ENCODE results near the gene FRMPD4. TPM values are rescaled to one million over a fixed set of nuclear protein-coding genes. Genes with fewer than 3 reads are reported as not detected.

FRMPD4 gene
- total RNA-seq, 4 donors from 2014 or later = under 0.01 to 0.39 (median 0.30) TPM; not detected in 1

GRCh38 chrX:12374286-12374685 is 236.0 kb downstream of the FRMPD4 start:
- Histone ChIP-seq H3K9me3 (no peaks in the 10 kb centered on the region), H3K27me3 (no peaks in the 10 kb centered on the region), H3K36me3 (no peaks in the 10 kb centered on the region), H3K4me1 (no peaks in the 10 kb centered on the region), H3K4me3 (no peak overlapping the region), H3K27ac (no peak overlapping the region)
- 63 to 72% methylated on average over 6 of the region's 6 CpGs for WGBS, 2 donors
- no peak for TF ChIP-seq POLR2A (IDR thresholded peaks at IDR 0.05)
- TF ChIP-seq CTCF (IDR thresholded peaks at IDR 0.05) = no peak
- no peak for TF ChIP-seq EP300 (IDR thresholded peaks at IDR 0.05)
- DNase-seq (ENCODE audit: low spot score in 2 of 2) = no peak

GRCh38 chrX:12378253-12378652 is 240.0 kb downstream of the FRMPD4 start:
- DNase-seq (ENCODE audit: low spot score in 2 of 2) = no peak
- H3K4me3 ChIP-seq = no peak overlapping the region
- TF ChIP-seq EP300 (IDR thresholded peaks at IDR 0.05) (no peak), POLR2A (IDR thresholded peaks at IDR 0.05) (no peak), CTCF (IDR thresholded peaks at IDR 0.05) (no peak)
- no peaks in the 10 kb centered on the region for H3K9me3 ChIP-seq
- H3K27me3 ChIP-seq = no peaks in the 10 kb centered on the region
- no peaks in the 10 kb centered on the region for H3K36me3 ChIP-seq
- 82 to 83% methylated on average over 7 of the region's 7 CpGs for WGBS, 2 donors
- no peak overlapping the region for H3K27ac ChIP-seq
- H3K4me1 ChIP-seq = no peaks in the 10 kb centered on the region

- no peak for DNase-seq (ENCODE audit: low spot score in 2 of 2)
- WGBS, 2 donors = 67 to 84% methylated on average over 1 of the region's 1 CpG
- Histone ChIP-seq H3K9me3 (no peaks in the 10 kb centered on the region), H3K27ac (no peak overlapping the region), H3K27me3 (no peaks in the 10 kb centered on the region), H3K36me3 (no peaks in the 10 kb centered on the region), H3K4me1 (no peaks in the 10 kb centered on the region), H3K4me3 (no peak overlapping the region)
- TF ChIP-seq POLR2A (IDR thresholded peaks at IDR 0.05) = no peak
- no peak for TF ChIP-seq CTCF (IDR thresholded peaks at IDR 0.05)
- TF ChIP-seq EP300 (IDR thresholded peaks at IDR 0.05) = no peak
These were observed 240.4 kb downstream of the FRMPD4 start for GRCh38 chrX:12378706-12379105.

- 72 to 83% methylated on average over 3 of the region's 3 CpGs for WGBS, 2 donors
- TF ChIP-seq EP300 (IDR thresholded peaks at IDR 0.05) (no peak), POLR2A (IDR thresholded peaks at IDR 0.05) (no peak)
- H3K27ac ChIP-seq = no peak overlapping the region
- no peak for DNase-seq (ENCODE audit: low spot score in 2 of 2)
- H3K4me3 ChIP-seq = no peak overlapping the region
- H3K36me3 ChIP-seq = no peaks in the 10 kb centered on the region
- no peaks in the 10 kb centered on the region for H3K27me3 ChIP-seq
- H3K4me1 ChIP-seq = no peaks in the 10 kb centered on the region
- no peaks in the 10 kb centered on the region for H3K9me3 ChIP-seq
These were observed 241.4 kb downstream of the FRMPD4 start for GRCh38 chrX:12379671-12380070.

- H3K27ac ChIP-seq = no peak overlapping the region
- H3K4me3 ChIP-seq = no peak overlapping the region
- 51 to 52% methylated on average over 2 of the region's 2 CpGs for WGBS, 2 donors
- no peak for DNase-seq (ENCODE audit: low spot score in 2 of 2)
- H3K4me1 ChIP-seq = no peaks in the 10 kb centered on the region
- TF ChIP-seq EP300 (IDR thresholded peaks at IDR 0.05) (no peak), POLR2A (IDR thresholded peaks at IDR 0.05) (no peak), CTCF (IDR thresholded peaks at IDR 0.05) (no peak)
- H3K27me3 ChIP-seq = no peaks in the 10 kb centered on the region
- no peaks in the 10 kb centered on the region for H3K36me3 ChIP-seq
- no peaks in the 10 kb centered on the region for H3K9me3 ChIP-seq
These were observed 244.9 kb downstream of the FRMPD4 start for GRCh38 chrX:12383196-12383595.

- Histone ChIP-seq H3K4me1 (no peaks in the 10 kb centered on the region), H3K9me3 (no peaks in the 10 kb centered on the region), H3K4me3 (no peak overlapping the region), H3K36me3 (no peaks in the 10 kb centered on the region), H3K27ac (no peak overlapping the region), H3K27me3 (no peaks in the 10 kb centered on the region)
- TF ChIP-seq EP300 (IDR thresholded peaks at IDR 0.05) (no peak), POLR2A (IDR thresholded peaks at IDR 0.05) (no peak), CTCF (IDR thresholded peaks at IDR 0.05) (no peak)
- 88 to 96% methylated on average over 1 of the region's 1 CpG for WGBS, 2 donors
- no peak for DNase-seq (ENCODE audit: low spot score in 2 of 2)
These were observed 252.0 kb downstream of the FRMPD4 start for GRCh38 chrX:12390301-12390700.

Measured in tibial nerve (tissue), 4 donors.